Adrenal gland (tissue), 12 donors: Measurements from ENCODE around the gene DAZL. TPM values are rescaled to one million over a fixed set of nuclear protein-coding genes. Genes with fewer than 3 reads are reported as not detected.

Experiments used
- DNase-seq, 7 donors: peaks; one replicate each; pipeline ENCODE4 v3.0.0-alpha.2; 2019 to 2020
- H3K27ac ChIP-seq, 5 donors: fragments of 200-600 bp; sonication (generic) in 4 of 5; 1 replicate in 3 of 5; 2 replicates in 2 of 5; pipeline versions ENCODE4 v1.5.1 to v1.8.0; 2016 to 2020; ENCODE audit warnings: mild to moderate bottlenecking in 1 of 5
- H3K27me3 ChIP-seq: fragments of 200-600 bp; 2 replicates; pipeline ENCODE4 v1.8.0; 2021
- H3K36me3 ChIP-seq, 2 donors: fragments of 200-600 bp; replicated peaks in 1 of 2; 1 replicate in 1 of 2; 2 replicates in 1 of 2; pipeline versions ENCODE4 v1.5.1 to v1.8.0; 2018 to 2022
- H3K4me1 ChIP-seq, 2 donors: fragments of 200-600 bp; replicated peaks in 1 of 2; 1 replicate in 1 of 2; 2 replicates in 1 of 2; pipeline versions ENCODE4 v1.5.1 to v1.8.0; 2018 to 2021
- H3K4me3 ChIP-seq, 4 donors: fragments of 200-600 bp; sonication (generic) in 3 of 4; one replicate each; pipeline ENCODE4 v1.5.1; 2016 to 2018
- H3K9me3 ChIP-seq, 3 donors: fragments of 200-600 bp; sonication (generic) in 1 of 3; replicated peaks in 1 of 3; 1 replicate in 2 of 3; 2 replicates in 1 of 3; pipeline versions ENCODE4 v1.5.1 to v1.8.0; 2016 to 2021
- CTCF ChIP-seq, 6 experiments: fragments of 450-650 bp in 4 of 6; fragments of 200-600 bp in 2 of 6; sonication (generic) in 1 of 6; IDR thresholded peaks; 1 replicate in 5 of 6; 2 replicates in 1 of 6; pipeline versions ENCODE4 v1.5.1 to v1.8.0; 2016 to 2021; ENCODE audit warnings: antibody characterized with exemption in 6 of 6, mild to moderate bottlenecking in 2 of 6, moderate library complexity in 1 of 6
- POLR2A ChIP-seq, 2 donors: fragments of 450-650 bp; IDR thresholded peaks; one replicate each; pipeline ENCODE4 v1.6.1; 2017; ENCODE audit warnings: antibody characterized with exemption in 2 of 2, mild to moderate bottlenecking in 2 of 2, moderate library complexity in 1 of 2
- WGBS, 4 donors: extraction: QIAGEN DNeasy Blood & Tissue Kit in 2 of 4; methylation state at CpG; one replicate each; pipeline versions ENCODE4 v1.1.5 to v1.1.7; 2013 to 2017; 5-methylcytosine and 5-hydroxymethylcytosine counted together
- intact Hi-C, 2 donors: fragments of 100-400 bp; cut with DNase I; formaldehyde crosslinking; loops; one replicate each; pipeline versions ENCODE4 v1.14.1 to v1.15.0; 2022 to 2023
- polyA plus RNA-seq, 3 donors: library from polyadenylated mRNA; stranded (reverse); fragments of 200-250 nt in 2 of 3; fragments of 350-450 nt in 1 of 3; fragmentation: Illumina TruSeq in 1 of 3; extraction: RNeasy Lipid Tissue Mini Kit (QIAGEN cat#74804) in 1 of 3; gene quantifications; one replicate each; pipeline ENCODE4 v1.2.3, GENCODE V29; 2013 to 2014
- total RNA-seq, 9 donors: library from RNA; depleted of rRNA in 4 of 9; stranded (reverse); fragments of >200 nt in 4 of 9; fragments of 120-200 nt in 1 of 9; fragmentation: NEBNext Ultra II Directional in 1 of 9; extraction: Animal tissue kit (Norgen Biotek cat#: 25700) in 1 of 9; gene quantifications; one replicate each; pipeline versions ENCODE4 v1.1.0 to v1.2.4, GENCODE V29; 2013 to 2023
- donor health status: healthy with polysubstance abuse.
- donor health status: Bipolar disorder and iron deficiency.
- donor health status: DM: yes; HTN: yes; CAD: no.
- donor health status: DM: no; HTN: no; CAD: no.
- donor health status: DM: no; HTN: no; CAD: no.
- donor health status: DM: yes; HTN: yes; CAD: no.

The DAZL gene
- total and polyA plus RNA-seq, 12 donors = 0.07 TPM; not detected in 11

GRCh38 chr3:16548721-16549120 is 56.5 kb downstream of the DAZL start:
- no peak for TF ChIP-seq POLR2A (IDR thresholded peaks at IDR 0.05)
- TF ChIP-seq CTCF (IDR thresholded peaks at IDR 0.05) = no peak
- Histone ChIP-seq H3K36me3 (no peaks in the 10 kb centered on the region), H3K4me1 (no peaks in the 10 kb centered on the region), H3K27me3 (no peaks in the 10 kb centered on the region), H3K9me3 (no peaks in the 10 kb centered on the region), H3K4me3 (no peak overlapping the region), H3K27ac (no peak overlapping the region)
- WGBS, 4 donors = 68 to 84% (median 80%) methylated on average over 4 of the region's 4 CpGs
- DNase-seq = no peak
- intact Hi-C loops = no loop called here

GRCh38 chr3:16547561-16548357 is 57.5 kb downstream of the DAZL start:
- 83 to 95% (median 92%) methylated on average over 4 of the region's 4 CpGs for WGBS, 4 donors
- DNase-seq = no peak
- no peak overlapping the region for H3K27ac ChIP-seq
- no peaks in the 10 kb centered on the region for H3K4me1 ChIP-seq
- no peaks in the 10 kb centered on the region for H3K36me3 ChIP-seq
- H3K9me3 ChIP-seq = no peaks in the 10 kb centered on the region
- intact Hi-C loops = no loop called here
- no peaks in the 10 kb centered on the region for H3K27me3 ChIP-seq
- TF ChIP-seq POLR2A (IDR thresholded peaks at IDR 0.05) (no peak), CTCF (IDR thresholded peaks at IDR 0.05) (no peak)
- no peak overlapping the region for H3K4me3 ChIP-seq

GRCh38 chr3:16546186-16547010 is 58.8 kb downstream of the DAZL start:
- intact Hi-C loops = no loop called here
- no peak overlapping the region for H3K4me3 ChIP-seq
- H3K9me3 ChIP-seq = no peaks in the 10 kb centered on the region
- 69 to 74% (median 71%) methylated on average over 12 of the region's 12 CpGs for WGBS, 4 donors
- H3K27ac ChIP-seq = no peak overlapping the region
- TF ChIP-seq CTCF (IDR thresholded peaks at IDR 0.05) = no peak
- no peak for TF ChIP-seq POLR2A (IDR thresholded peaks at IDR 0.05)
- H3K27me3 ChIP-seq = no peaks in the 10 kb centered on the region
- peak in 1 of 7 donors; percentile 18 for DNase-seq
- no peaks in the 10 kb centered on the region for H3K36me3 ChIP-seq
- H3K4me1 ChIP-seq = no peaks in the 10 kb centered on the region

GRCh38 chr3:16545413-16546185 is 59.6 kb downstream of the DAZL start:
- H3K27ac ChIP-seq = peak overlapping the region in 1 of 5 donors; percentile 38
- H3K9me3 ChIP-seq = no peaks in the 10 kb centered on the region
- no peaks in the 10 kb centered on the region for H3K4me1 ChIP-seq
- TF ChIP-seq CTCF (IDR thresholded peaks at IDR 0.05) = no peak
- no peak for TF ChIP-seq POLR2A (IDR thresholded peaks at IDR 0.05)
- no peak overlapping the region for H3K4me3 ChIP-seq
- peak in 1 of 7 donors; percentile 8 for DNase-seq
- no peaks in the 10 kb centered on the region for H3K36me3 ChIP-seq
- H3K27me3 ChIP-seq = no peaks in the 10 kb centered on the region
- 77 to 82% (median 78%) methylated on average over 10 of the region's 10 CpGs for WGBS, 4 donors
- intact Hi-C loops = no loop called here
